H1 (cell line): ENCODE results near the gene RAP1GAP. TPM values are rescaled to one million over a fixed set of nuclear protein-coding genes. Genes with fewer than 3 reads are reported as not detected.

Experiments used
- CTCF ChIA-PET: fragments of 300-600 bp; sonication (Branson Sonifier 250); formaldehyde crosslinking; loops from one replicate; lab custom pipeline; 2021; ENCODE audit not compliant: partially characterized antibody; lab: Charles Lee
- POLR2A ChIA-PET: fragments of 300-600 bp; sonication (Branson Sonifier 250); formaldehyde crosslinking; loops from one replicate; lab custom pipeline; 2021; ENCODE audit warnings: inconsistent platforms; ENCODE audit not compliant: partially characterized antibody; lab: Charles Lee
- DNase-seq, 2 experiments: peaks; one replicate each; pipeline versions ENCODE4 v3.0.0 to v3.0.0-alpha.2; 2010 to 2022; ENCODE audit warnings: low spot score in 2 of 2, low read depth in 1 of 2, mixed read lengths in 1 of 2
- FAIRE-seq: peaks from 2 replicates; lab custom pipeline; 2011; peaks lifted over from hg19 to GRCh38; lab: Jason Lieb, UNC
- H2AFZ ChIP-seq: 2 replicates; pipeline ENCODE4 v1.8.1; 2012; ENCODE audit warnings: low read length, inconsistent platforms
- H2AK5ac ChIP-seq: 2 replicates; pipeline ENCODE4 v1.6.1; 2013; ENCODE audit warnings: low read depth, low read length
- H2BK120ac ChIP-seq: replicated peaks from 2 replicates; pipeline ENCODE3; 2013; ENCODE audit warnings: low read depth, low read length, inconsistent platforms
- H2BK12ac ChIP-seq: 2 replicates; pipeline ENCODE4 v1.6.1; 2013; ENCODE audit warnings: low read depth, low read length
- H2BK15ac ChIP-seq: 2 replicates; pipeline ENCODE4 v1.6.1; 2013; ENCODE audit warnings: low read length
- H2BK20ac ChIP-seq: 2 replicates; pipeline ENCODE4 v1.6.1; 2013; ENCODE audit warnings: low read length
- H2BK5ac ChIP-seq: 2 replicates; pipeline ENCODE4 v1.6.1; 2013; ENCODE audit warnings: low read depth, low read length
- H3K14ac ChIP-seq: 2 replicates; pipeline ENCODE4 v1.6.1; 2013; ENCODE audit warnings: inconsistent platforms; ENCODE audit not compliant: insufficient read length
- H3K18ac ChIP-seq: 2 replicates; pipeline ENCODE4 v1.6.1; 2013; ENCODE audit warnings: low read length; ENCODE audit errors: extremely low read depth
- H3K23ac ChIP-seq: 2 replicates; pipeline ENCODE4 v1.6.1; 2013; ENCODE audit warnings: inconsistent platforms; ENCODE audit not compliant: insufficient read length
- H3K23me2 ChIP-seq: 2 replicates; pipeline ENCODE4 v1.6.1; 2013; ENCODE audit warnings: low read depth, low read length
- H3K27ac ChIP-seq: 2 replicates; pipeline ENCODE4 v1.6.1; 2011; ENCODE audit warnings: low read depth, low read length, inconsistent platforms
- H3K27me3 ChIP-seq, 4 experiments: replicated peaks in 1 of 4; 1 replicate in 1 of 4; 2 replicates in 3 of 4; pipeline versions ENCODE4 v1.6.1 to v1.8.1; 2011 to 2013; ENCODE audit warnings: low read length in 3 of 4, mild to moderate bottlenecking in 3 of 4, inconsistent platforms in 2 of 4, mixed read lengths in 2 of 4, moderate library complexity in 1 of 4; ENCODE audit not compliant: control insufficient read depth in 3 of 4, insufficient read depth in 3 of 4; ENCODE audit errors: extremely low read depth in 1 of 4
- H3K36me3 ChIP-seq, 4 experiments: 2 replicates each; pipeline versions ENCODE4 v1.6.1 to v1.8.1; 2011 to 2013; ENCODE audit warnings: mild to moderate bottlenecking in 4 of 4, low read length in 3 of 4, moderate library complexity in 2 of 4, control low read depth in 1 of 4, inconsistent platforms in 1 of 4; ENCODE audit not compliant: insufficient read depth in 4 of 4, control insufficient read depth in 2 of 4
- H3K4ac ChIP-seq: replicated peaks from 2 replicates; pipeline ENCODE3; 2013; ENCODE audit warnings: low read length, low read depth, mixed read lengths, inconsistent platforms; ENCODE audit not compliant: insufficient read length
- H3K4me1 ChIP-seq, 4 experiments: replicated peaks in 1 of 4; 1 replicate in 1 of 4; 2 replicates in 3 of 4; pipeline versions ENCODE4 v1.6.1 to v1.8.1; 2011 to 2013; ENCODE audit warnings: low read length in 3 of 4, inconsistent platforms in 2 of 4, mixed read lengths in 1 of 4; ENCODE audit not compliant: insufficient read depth in 4 of 4, control insufficient read depth in 3 of 4
- H3K4me2 ChIP-seq, 2 experiments: 2 replicates each; pipeline versions ENCODE4 v1.6.1 to v1.8.1; 2011 to 2013; ENCODE audit warnings: low read depth in 2 of 2, low read length in 2 of 2, control low read depth in 1 of 2, inconsistent platforms in 1 of 2, mild to moderate bottlenecking in 1 of 2; ENCODE audit not compliant: insufficient read depth in 1 of 2
- H3K4me3 ChIP-seq, 4 experiments: fragments of 200-600, 300-600 bp in 1 of 4; sonication (generic), shearing (Covaris generic), sonication (Bioruptor Twin) in 1 of 4; 2 replicates each; pipeline versions ENCODE4 v1.5.1 to v1.8.1; 2011 to 2016; ENCODE audit warnings: low read length in 4 of 4, low read depth in 3 of 4, control low read depth in 2 of 4, inconsistent platforms in 2 of 4, mild to moderate bottlenecking in 2 of 4, mixed read lengths in 1 of 4, moderate library complexity in 1 of 4; ENCODE audit not compliant: insufficient read depth in 2 of 4; ENCODE audit errors: extremely low read depth in 1 of 4
- H3K56ac ChIP-seq: replicated peaks from 2 replicates; pipeline ENCODE3; 2013; ENCODE audit warnings: low read depth, mild to moderate bottlenecking, mixed read lengths, low read length, inconsistent platforms; ENCODE audit not compliant: insufficient read length
- H3K79me1 ChIP-seq: 2 replicates; pipeline ENCODE4 v1.6.1; 2013; ENCODE audit warnings: low read depth, low read length, control low read depth
- H3K79me2 ChIP-seq, 2 experiments: 2 replicates each; pipeline versions ENCODE4 v1.6.1 to v1.8.1; 2012 to 2013; ENCODE audit warnings: low read length in 2 of 2, mild to moderate bottlenecking in 2 of 2, inconsistent platforms in 1 of 2; ENCODE audit not compliant: insufficient read depth in 2 of 2, control insufficient read depth in 1 of 2
- H3K9ac ChIP-seq, 4 experiments: replicated peaks in 1 of 4; 1 replicate in 1 of 4; 2 replicates in 3 of 4; pipeline versions ENCODE4 v1.6.1 to v1.8.1; 2011 to 2013; ENCODE audit warnings: low read depth in 3 of 4, low read length in 3 of 4, control low read depth in 2 of 4, mild to moderate bottlenecking in 2 of 4, moderate library complexity in 2 of 4, inconsistent platforms in 1 of 4; ENCODE audit errors: extremely low read depth in 1 of 4
- H3K9me3 ChIP-seq, 2 experiments: 2 replicates each; pipeline versions ENCODE4 v1.6.1 to v1.8.1; 2012 to 2013; ENCODE audit warnings: mild to moderate bottlenecking in 2 of 2, moderate library complexity in 2 of 2, control low read depth in 1 of 2, inconsistent platforms in 1 of 2, low read depth in 1 of 2, low read length in 1 of 2, mixed read lengths in 1 of 2; ENCODE audit not compliant: insufficient read depth in 2 of 2
- H4K20me1 ChIP-seq, 2 experiments: replicated peaks in 1 of 2; 2 replicates each; pipeline versions ENCODE3 to v1.8.1; 2011 to 2013; ENCODE audit warnings: inconsistent platforms in 2 of 2, low read length in 2 of 2, mild to moderate bottlenecking in 1 of 2; ENCODE audit not compliant: insufficient read depth in 2 of 2, control insufficient read depth in 1 of 2
- H4K5ac ChIP-seq: 2 replicates; pipeline ENCODE4 v1.6.1; 2013; ENCODE audit warnings: low read length, low read depth, mixed read lengths, inconsistent platforms; ENCODE audit not compliant: insufficient read length
- H4K8ac ChIP-seq: 2 replicates; pipeline ENCODE4 v1.8.0; 2013; ENCODE audit warnings: mild to moderate bottlenecking, moderate library complexity, low read length, inconsistent platforms; ENCODE audit not compliant: insufficient read depth; ENCODE audit errors: extremely low read depth
- H4K91ac ChIP-seq: replicated peaks from 2 replicates; pipeline ENCODE3; 2013; ENCODE audit warnings: low read length, mixed read lengths, inconsistent platforms; ENCODE audit not compliant: insufficient read length
- ASH2L ChIP-seq: fragments of 200-600, 300-600 bp; sonication (generic); IDR thresholded peaks from one replicate; pipeline ENCODE4 v1.7.1; 2017; ENCODE audit warnings: low read length
- GTF2F1 ChIP-seq: IDR thresholded peaks from 2 replicates; pipeline ENCODE4 v1.6.1; 2012; ENCODE audit warnings: low read depth, low read length, improper control_type of control experiment, borderline replicate concordance
- SIRT6 ChIP-seq: IDR thresholded peaks from one replicate; pipeline ENCODE4 v1.7.1; 2012; ENCODE audit warnings: low read length, inconsistent platforms
- WGBS, 2 experiments: shearing (Covaris generic) in 1 of 2; methylation state at CpG; one replicate each; pipeline versions ENCODE4 v1.1.6 to v1.1.7; 2013 to 2015; ENCODE audit warnings: low lambda C conversion rate in 2 of 2, mixed read lengths in 2 of 2, inconsistent platforms in 1 of 2, low coverage in 1 of 2, missing lambda C conversion rate in 1 of 2; ENCODE audit not compliant: insufficient replicate concordance in 2 of 2, insufficient coverage in 1 of 2, insufficient read length in 1 of 2; ENCODE audit errors: extremely low coverage in 1 of 2, missing lambda C conversion rate in 1 of 2; 5-methylcytosine and 5-hydroxymethylcytosine counted together
- polyA plus RNA-seq, 7 experiments: library from polyadenylated mRNA; depleted of rRNA in 3 of 7; stranded (reverse) in 5 of 7; unstranded in 2 of 7; fragments of >200 nt in 5 of 7; fragments of 200-250 nt in 2 of 7; gene quantifications; 1 replicate in 5 of 7; 2 replicates in 1 of 7; 4 replicates in 1 of 7; pipeline versions ENCODE4 v1.2.1 to v1.2.3, GENCODE V29; 2011 to 2013; ENCODE audit warnings: missing spikeins in 2 of 7, mixed read lengths in 2 of 7
- total RNA-seq: library from RNA; stranded (reverse); fragmentation: NEBNext Ultra II Directional; extraction: Animal tissue kit (Norgen Biotek cat#: 25700); gene quantifications from 2 replicates; pipeline ENCODE4 v1.2.1, GENCODE V29; 2021
- TF ChIP-seq, protein P1 (sequence below): IDR thresholded peaks from 2 replicates; pipeline ENCODE4 v1.6.1; 2012; ENCODE audit warnings: inconsistent platforms

Gene RAP1GAP
- total and polyA plus RNA-seq, 2 of the 8 experiments (the other 6 are each of a cell fraction or from before 2014, with no cell fraction given): 8.4 TPM

DNA sequence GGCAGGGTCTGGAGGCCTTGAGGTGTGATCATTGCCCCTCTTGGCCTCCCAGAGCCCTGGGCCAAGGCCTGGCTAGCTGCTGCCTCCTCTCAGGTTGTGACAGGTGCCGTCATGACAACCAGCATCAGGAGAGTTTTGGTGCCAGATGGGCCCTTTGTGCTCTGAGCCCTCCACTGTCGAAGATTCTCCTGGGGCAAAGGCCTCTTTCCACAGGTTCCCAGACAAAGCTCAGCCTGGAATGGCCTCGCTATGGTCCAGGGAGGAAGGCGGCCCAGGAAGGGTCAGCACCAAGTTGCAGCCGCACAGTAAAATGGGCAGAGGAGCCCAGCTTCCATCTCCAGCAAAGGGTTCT, 81.6 kb downstream of the RAP1GAP start:
- no peak overlapping the region for H3K27ac ChIP-seq
- H2BK20ac ChIP-seq: no peak overlapping the region
- H3K4me2 ChIP-seq: no peak overlapping the region
- H4K20me1 ChIP-seq: peaks cover 0 to 3% of the 10 kb centered on the region in 2 experiments
- no peak overlapping the region for H3K4ac ChIP-seq
- no peak overlapping the region for H2AFZ ChIP-seq
- no peaks in the 10 kb centered on the region for H3K9me3 ChIP-seq
- ChIA-PET POLR2A (interaction anchor here (1.4 kb wide), 1 partner anchor 9 kb away, joined by 3 read pairs; no protein-coding TSS in a partner anchor), CTCF (interaction anchor here (0.6 to 3.1 kb wide), 6 partner anchors 8 to 317 kb away, joined by 3 to 13 read pairs (median 8); no protein-coding TSS in a partner anchor)
- H3K14ac ChIP-seq: no peak overlapping the region
- no peaks in the 10 kb centered on the region for H3K79me1 ChIP-seq
- H3K4me3 ChIP-seq: no peak overlapping the region
- no peak overlapping the region for H3K23ac ChIP-seq
- 68% methylated on average over 5 of the region's 5 CpGs; no CpG with 5 or more reads in 1 of the 2 experiments for WGBS, 2 experiments
- H4K5ac ChIP-seq: no peak overlapping the region
- H4K8ac ChIP-seq: no peak overlapping the region
- peaks cover 5 to 21% (median 11%) of the 10 kb centered on the region in 4 experiments; a peak in 6 of 7 replicates for H3K4me1 ChIP-seq
- H3K23me2 ChIP-seq: no peaks in the 10 kb centered on the region
- H2BK120ac ChIP-seq: no peak overlapping the region
- 0 out of 2 replicates have a peak overlapping the region, but pooled peaks have one; percentile 28 for H3K18ac ChIP-seq
- FAIRE-seq (no peak), DNase-seq (no peak)
- no peaks in the 10 kb centered on the region for H3K79me2 ChIP-seq
- H3K56ac ChIP-seq: no peak overlapping the region
- H2BK5ac ChIP-seq: no peak overlapping the region
- H3K27me3 ChIP-seq: peaks cover 0 to 4% (median 2%) of the 10 kb centered on the region in 4 experiments; a peak in 2 of 7 replicates
- no peak overlapping the region for H2BK15ac ChIP-seq
- H3K36me3 ChIP-seq: no peaks in the 10 kb centered on the region
- no peak overlapping the region for H4K91ac ChIP-seq
- no peak overlapping the region for H2AK5ac ChIP-seq
- H3K9ac ChIP-seq: no peak overlapping the region
- no peak overlapping the region for H2BK12ac ChIP-seq
- no peak for TF ChIP-seq ASH2L
- no peak for TF ChIP-seq GTF2F1
- TF ChIP-seq SIRT6: no peak
- TF ChIP-seq, protein P1, sequence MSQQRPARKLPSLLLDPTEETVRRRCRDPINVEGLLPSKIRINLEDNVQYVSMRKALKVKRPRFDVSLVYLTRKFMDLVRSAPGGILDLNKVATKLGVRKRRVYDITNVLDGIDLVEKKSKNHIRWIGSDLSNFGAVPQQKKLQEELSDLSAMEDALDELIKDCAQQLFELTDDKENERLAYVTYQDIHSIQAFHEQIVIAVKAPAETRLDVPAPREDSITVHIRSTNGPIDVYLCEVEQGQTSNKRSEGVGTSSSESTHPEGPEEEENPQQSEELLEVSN: no peak
